HL-60 (cell line): Measurements from ENCODE around the gene P2RY11.

ENCODE experiments used
- CTCF ChIP-seq: IDR thresholded peaks from one replicate; pipeline ENCODE4 v1.5.1; 2011; ENCODE audit warnings: low read length, control low read depth, inconsistent platforms; ENCODE audit not compliant: insufficient read depth
- GABPA ChIP-seq: IDR thresholded peaks from 2 replicates; pipeline ENCODE4 v1.6.1; 2012; ENCODE audit warnings: low read depth
- POLR2AphosphoS5 ChIP-seq: IDR thresholded peaks from 2 replicates; pipeline ENCODE4 v1.6.1; 2012; ENCODE audit warnings: low read depth
- SPI1 ChIP-seq: IDR thresholded peaks from 2 replicates; pipeline ENCODE4 v1.6.1; 2012; ENCODE audit warnings: low read depth, mild to moderate bottlenecking, borderline replicate concordance
- TF ChIP-seq, protein P1 (sequence below): IDR thresholded peaks from 2 replicates; pipeline ENCODE4 v1.6.1; 2012; ENCODE audit warnings: low read depth; ENCODE audit not compliant: insufficient replicate concordance

DNA sequence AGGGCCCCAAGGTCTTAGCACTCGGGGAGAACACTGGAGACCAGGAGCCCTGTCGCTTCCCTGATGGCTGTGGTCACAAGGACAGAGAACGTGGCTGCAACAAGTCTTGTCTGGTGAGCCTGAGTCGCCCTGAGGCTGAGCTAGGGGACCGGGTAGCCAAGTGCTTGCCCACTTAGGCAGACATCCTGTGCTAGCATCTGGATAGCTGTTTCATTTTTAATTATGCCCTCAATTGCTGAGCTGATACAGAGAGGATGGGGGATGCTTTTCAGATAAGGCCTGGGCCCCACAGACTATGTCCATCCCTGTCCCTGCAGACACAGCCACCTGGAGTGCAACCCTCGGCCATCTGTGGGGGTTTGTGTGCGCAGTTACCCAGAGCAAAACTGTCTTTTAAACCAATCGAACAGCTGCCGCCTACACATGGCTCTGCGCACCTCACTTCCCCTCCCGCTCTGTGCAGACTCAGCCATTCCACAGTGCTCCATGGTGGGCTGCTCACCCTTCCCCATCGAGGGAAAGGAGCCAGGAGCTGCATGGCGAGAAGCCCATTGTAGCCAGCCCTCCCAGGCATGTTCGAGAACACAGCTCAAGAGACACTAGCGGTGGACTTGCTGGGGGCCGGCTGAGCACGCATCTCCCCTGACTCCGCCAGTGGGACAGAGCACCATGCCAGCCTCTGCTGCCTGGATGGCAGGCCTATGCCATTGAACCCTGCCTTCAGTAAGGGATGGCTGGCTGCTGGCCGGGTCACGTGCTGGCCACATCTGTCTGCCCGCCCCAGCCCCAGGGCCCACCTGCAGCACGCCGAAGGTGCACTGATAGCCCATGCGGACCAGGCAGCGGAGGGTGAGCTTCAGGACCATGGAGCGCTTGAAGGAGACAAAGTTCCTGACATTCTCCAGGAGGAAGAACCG, 27.6 kb downstream of the P2RY11 start:
- TF ChIP-seq CTCF (no peak), POLR2AphosphoS5 (peak; percentile 56; the same call in 1 of the 2 replicates), GABPA (no peak), SPI1 (no peak)
- TF ChIP-seq, protein P1, sequence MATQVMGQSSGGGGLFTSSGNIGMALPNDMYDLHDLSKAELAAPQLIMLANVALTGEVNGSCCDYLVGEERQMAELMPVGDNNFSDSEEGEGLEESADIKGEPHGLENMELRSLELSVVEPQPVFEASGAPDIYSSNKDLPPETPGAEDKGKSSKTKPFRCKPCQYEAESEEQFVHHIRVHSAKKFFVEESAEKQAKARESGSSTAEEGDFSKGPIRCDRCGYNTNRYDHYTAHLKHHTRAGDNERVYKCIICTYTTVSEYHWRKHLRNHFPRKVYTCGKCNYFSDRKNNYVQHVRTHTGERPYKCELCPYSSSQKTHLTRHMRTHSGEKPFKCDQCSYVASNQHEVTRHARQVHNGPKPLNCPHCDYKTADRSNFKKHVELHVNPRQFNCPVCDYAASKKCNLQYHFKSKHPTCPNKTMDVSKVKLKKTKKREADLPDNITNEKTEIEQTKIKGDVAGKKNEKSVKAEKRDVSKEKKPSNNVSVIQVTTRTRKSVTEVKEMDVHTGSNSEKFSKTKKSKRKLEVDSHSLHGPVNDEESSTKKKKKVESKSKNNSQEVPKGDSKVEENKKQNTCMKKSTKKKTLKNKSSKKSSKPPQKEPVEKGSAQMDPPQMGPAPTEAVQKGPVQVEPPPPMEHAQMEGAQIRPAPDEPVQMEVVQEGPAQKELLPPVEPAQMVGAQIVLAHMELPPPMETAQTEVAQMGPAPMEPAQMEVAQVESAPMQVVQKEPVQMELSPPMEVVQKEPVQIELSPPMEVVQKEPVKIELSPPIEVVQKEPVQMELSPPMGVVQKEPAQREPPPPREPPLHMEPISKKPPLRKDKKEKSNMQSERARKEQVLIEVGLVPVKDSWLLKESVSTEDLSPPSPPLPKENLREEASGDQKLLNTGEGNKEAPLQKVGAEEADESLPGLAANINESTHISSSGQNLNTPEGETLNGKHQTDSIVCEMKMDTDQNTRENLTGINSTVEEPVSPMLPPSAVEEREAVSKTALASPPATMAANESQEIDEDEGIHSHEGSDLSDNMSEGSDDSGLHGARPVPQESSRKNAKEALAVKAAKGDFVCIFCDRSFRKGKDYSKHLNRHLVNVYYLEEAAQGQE, result no peak
